A549 (cell line): Measurements from ENCODE around the gene HS6ST3. TPM values are rescaled to one million over a fixed set of nuclear protein-coding genes. Genes with fewer than 3 reads are reported as not detected.

Experiments
- ATAC-seq, 2 experiments: fragments of 200-7000 bp in 1 of 2; fragments of >200 bp in 1 of 2; cut with Nextera tagmentation in 1 of 2; cut with Tn5 transposase in 1 of 2; 3 replicates each; pipeline versions ENCODE4 v1.8.0 to v1.9.1; 2018 to 2020; ENCODE audit warnings: mild to moderate bottlenecking in 1 of 2, moderate library complexity in 1 of 2
- CTCF ChIA-PET: fragments of 300-600 bp; sonication (Branson Sonifier 250); formaldehyde crosslinking; extraction: SDS; loops from one replicate; lab custom pipeline; 2021; ENCODE audit warnings: antibody characterized with exemption, inconsistent platforms; lab: Yijun Ruan, JAX
- POLR2A ChIA-PET: fragments of 350-600 bp; formaldehyde crosslinking; extraction: SDS; loops from one replicate; lab custom pipeline; 2021; ENCODE audit warnings: antibody characterized with exemption, inconsistent platforms; lab: Yijun Ruan, JAX
- DNase-seq, 2 experiments: peaks; one replicate each; pipeline versions ENCODE4 v3.0.0 to v3.0.0-alpha.2; 2011 to 2016; ENCODE audit warnings: low read depth in 1 of 2, low spot score in 1 of 2
- FAIRE-seq: peaks from 2 replicates; lab custom pipeline; 2011; peaks lifted over from hg19 to GRCh38; lab: Jason Lieb, UNC
- H3K27ac ChIP-seq, 2 experiments: fragments of >200 bp; sonication (Bioruptor Twin); formaldehyde crosslinking; 3 replicates each; pipeline ENCODE4 v1.5.1; 2016 to 2017
- H3K4me1 ChIP-seq: fragments of >200 bp; sonication (Bioruptor Twin); formaldehyde crosslinking; 3 replicates; pipeline ENCODE4 v1.6.1; 2016
- H3K4me2 ChIP-seq: fragments of >200 bp; sonication (Bioruptor Twin); formaldehyde crosslinking; 3 replicates; pipeline ENCODE4 v1.6.1; 2016
- H3K4me3 ChIP-seq: fragments of >200 bp; sonication (Bioruptor Twin); formaldehyde crosslinking; 3 replicates; pipeline ENCODE4 v1.5.1; 2016
- H3K9me3 ChIP-seq: fragments of >200 bp; sonication (Bioruptor Twin); formaldehyde crosslinking; 3 replicates; pipeline ENCODE4 v1.6.1; 2016
- CHD4 ChIP-seq: fragments of 200-600 bp; sonication (generic); IDR thresholded peaks from 2 replicates; pipeline ENCODE4 v1.6.1; 2016; ENCODE audit warnings: antibody characterized with exemption, mild to moderate bottlenecking, borderline replicate concordance
- CTCF ChIP-seq: fragments of >200 bp; sonication (Bioruptor Twin); formaldehyde crosslinking; IDR thresholded peaks from 3 replicates; pipeline ENCODE4 v1.5.1; 2016
- FOSB ChIP-seq: fragments of 250-450 bp; sonication (Bioruptor Pico); IDR thresholded peaks from 2 replicates; pipeline ENCODE4 v1.5.0; 2020; ENCODE audit warnings: mild to moderate bottlenecking, moderate library complexity
- FOXS1 ChIP-seq: fragments of 250-450 bp; sonication (Bioruptor Pico); IDR thresholded peaks from 2 replicates; pipeline ENCODE4 v1.5.0; 2020; ENCODE audit warnings: mild to moderate bottlenecking, moderate library complexity
- HES2 ChIP-seq: fragments of >200 bp; sonication (Bioruptor Twin); formaldehyde crosslinking; IDR thresholded peaks from 2 replicates; pipeline ENCODE4 v1.6.1; 2016
- HEYL ChIP-seq: fragments of 250-450 bp; sonication (Bioruptor Pico); IDR thresholded peaks from 2 replicates; pipeline ENCODE4 v1.8.0; 2021; ENCODE audit warnings: mild to moderate bottlenecking, moderate library complexity
- MAZ ChIP-seq: fragments of 150-350 bp; IDR thresholded peaks from 2 replicates; pipeline ENCODE4 v1.6.1; 2014; ENCODE audit warnings: antibody characterized with exemption, low read depth, low read length, borderline replicate concordance
- MYC ChIP-seq: IDR thresholded peaks from 2 replicates; pipeline ENCODE4 v1.6.1; 2012; ENCODE audit warnings: mild to moderate bottlenecking, inconsistent platforms, low read length, improper control_type of control experiment, borderline replicate concordance
- NPAS2 ChIP-seq: fragments of 250-450 bp; sonication (Bioruptor Pico); IDR thresholded peaks from 2 replicates; pipeline ENCODE4 v1.8.0; 2022; ENCODE audit warnings: mild to moderate bottlenecking, moderate library complexity, borderline replicate concordance
- NR3C1 ChIP-seq: fragments of >200 bp; sonication (Bioruptor Twin); formaldehyde crosslinking; IDR thresholded peaks from 3 replicates; pipeline ENCODE4 v1.6.1; 2017
- POLR2AphosphoS2 ChIP-seq: conservative IDR thresholded peaks from 2 replicates; pipeline ENCODE4 v1.6.1; 2012; ENCODE audit warnings: low read length, improper control_type of control experiment, inconsistent platforms
- RFX5 ChIP-seq: fragments of 450-650 bp; IDR thresholded peaks from 2 replicates; pipeline ENCODE4 v1.7.1; 2014; ENCODE audit warnings: antibody characterized with exemption, mild to moderate bottlenecking, moderate library complexity
- RNF2 ChIP-seq: fragments of 200-600 bp; sonication (generic); IDR thresholded peaks from 2 replicates; pipeline ENCODE4 v1.6.1; 2016; ENCODE audit warnings: low read depth, mild to moderate bottlenecking, antibody characterized with exemption, moderate library complexity, borderline replicate concordance
- SMC3 ChIP-seq: fragments of >200 bp; sonication (Bioruptor Twin); formaldehyde crosslinking; IDR thresholded peaks from 3 replicates; pipeline ENCODE4 v1.6.1; 2018; ENCODE audit warnings: inconsistent platforms
- SREBF2 ChIP-seq: fragments of 450-650 bp; IDR thresholded peaks from 2 replicates; pipeline ENCODE4 v1.6.1; 2014; ENCODE audit warnings: mild to moderate bottlenecking, moderate library complexity
- ZC3H11A ChIP-seq: fragments of 450-650 bp; IDR thresholded peaks from 2 replicates; pipeline ENCODE4 v1.6.1; 2014; ENCODE audit warnings: antibody characterized with exemption, mild to moderate bottlenecking
- ZSCAN20 ChIP-seq: fragments of 250-450 bp; sonication (Bioruptor Pico); IDR thresholded peaks from 2 replicates; pipeline ENCODE4 v1.8.0; 2022; ENCODE audit warnings: mild to moderate bottlenecking, moderate library complexity
- WGBS: methylation state at CpG from one replicate; pipeline ENCODE4 v1.1.6; 2017; ENCODE audit errors: missing lambda C conversion rate; 5-methylcytosine and 5-hydroxymethylcytosine counted together
- polyA plus RNA-seq, 4 experiments: library from polyadenylated mRNA; depleted of rRNA in 3 of 4; stranded (reverse); fragments of >200 nt; fragmentation: RNase III in 1 of 4; extraction: RNeasy Plus Mini Kit Qiagen cat#74134 plus additional on column Dnase treatment in 1 of 4; gene quantifications; 2 replicates in 3 of 4; 3 replicates in 1 of 4; pipeline ENCODE4 v1.2.3, GENCODE V29; 2011 to 2017
- TF ChIP-seq, protein P1 (sequence below): IDR thresholded peaks from 2 replicates; pipeline ENCODE4 v1.6.1; 2012; ENCODE audit warnings: low read depth, borderline replicate concordance
- TF ChIP-seq, protein P2 (sequence below): fragments of 450-650 bp; IDR thresholded peaks from 2 replicates; pipeline ENCODE4 v1.6.1; 2014; ENCODE audit warnings: antibody characterized with exemption

The HS6ST3 gene
- polyA plus RNA-seq, 2 of the 4 experiments (the other 2 are of a cell fraction), result not detected

DNA sequence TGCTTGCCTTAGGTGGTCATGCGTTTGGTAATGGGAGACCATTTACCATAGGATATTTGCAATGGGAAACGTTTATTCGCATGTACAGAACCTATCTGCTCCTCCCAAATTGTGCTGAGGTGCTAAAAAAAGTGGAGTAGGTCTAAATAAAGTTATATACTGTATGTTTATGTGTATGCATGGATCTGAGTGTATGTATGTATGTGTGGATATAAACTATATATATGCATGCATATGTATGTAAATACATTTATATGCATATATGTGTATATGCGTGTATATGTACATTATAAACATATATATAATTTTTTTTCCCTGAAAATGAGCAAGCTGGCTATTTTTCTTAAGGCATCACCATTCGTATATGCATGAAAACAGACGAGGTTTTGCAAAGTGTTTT is 95.9 kb downstream of the HS6ST3 start:
- Histone ChIP-seq H3K4me3 (no peak overlapping the region), H3K4me2 (no peak overlapping the region), H3K4me1 (no peaks in the 10 kb centered on the region), H3K9me3 (no peaks in the 10 kb centered on the region), H3K27ac (no peak overlapping the region)
- FAIRE-seq, result no peak
- no peak for DNase-seq
- WGBS, result 10% methylated on average over 6 of the region's 6 CpGs
- POLR2A ChIA-PET, result no interaction called here
- no peak for ATAC-seq
- TF ChIP-seq ZSCAN20 (no peak), CTCF (no peak), HES2 (no peak), MAZ (no peak), SREBF2 (no peak), POLR2AphosphoS2 (no peak), NR3C1 (no peak), NPAS2 (CRISPR knock-in tag) (no peak), FOXS1 (CRISPR knock-in tag) (no peak), RFX5 (no peak)
- TF ChIP-seq, protein P1, sequence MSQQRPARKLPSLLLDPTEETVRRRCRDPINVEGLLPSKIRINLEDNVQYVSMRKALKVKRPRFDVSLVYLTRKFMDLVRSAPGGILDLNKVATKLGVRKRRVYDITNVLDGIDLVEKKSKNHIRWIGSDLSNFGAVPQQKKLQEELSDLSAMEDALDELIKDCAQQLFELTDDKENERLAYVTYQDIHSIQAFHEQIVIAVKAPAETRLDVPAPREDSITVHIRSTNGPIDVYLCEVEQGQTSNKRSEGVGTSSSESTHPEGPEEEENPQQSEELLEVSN, result no peak
- CTCF ChIA-PET, result no interaction called here

- TF ChIP-seq FOSB (CRISPR knock-in tag) (no peak), HEYL (CRISPR knock-in tag) (no peak), RNF2 (no peak), SMC3 (no peak), CHD4 (no peak), MYC (no peak)
- TF ChIP-seq, protein P2, sequence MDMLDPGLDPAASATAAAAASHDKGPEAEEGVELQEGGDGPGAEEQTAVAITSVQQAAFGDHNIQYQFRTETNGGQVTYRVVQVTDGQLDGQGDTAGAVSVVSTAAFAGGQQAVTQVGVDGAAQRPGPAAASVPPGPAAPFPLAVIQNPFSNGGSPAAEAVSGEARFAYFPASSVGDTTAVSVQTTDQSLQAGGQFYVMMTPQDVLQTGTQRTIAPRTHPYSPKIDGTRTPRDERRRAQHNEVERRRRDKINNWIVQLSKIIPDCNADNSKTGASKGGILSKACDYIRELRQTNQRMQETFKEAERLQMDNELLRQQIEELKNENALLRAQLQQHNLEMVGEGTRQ, result no peak
- no peak for ATAC-seq
- ChIA-PET CTCF (no interaction called here), POLR2A (no interaction called here)
- H3K27ac ChIP-seq, result no peak overlapping the region
- H3K4me1 ChIP-seq, result no peaks in the 10 kb centered on the region
- no peak overlapping the region for H3K4me2 ChIP-seq
- no peaks in the 10 kb centered on the region for H3K9me3 ChIP-seq
- 3% methylated on average over 3 of the region's 3 CpGs for WGBS
- no peak for DNase-seq
- FAIRE-seq, result no peak
- H3K4me3 ChIP-seq, result no peak overlapping the region
Observed at GRCh38 chr13:96191367-96191766, 101.5 kb downstream of the HS6ST3 start.

DNA sequence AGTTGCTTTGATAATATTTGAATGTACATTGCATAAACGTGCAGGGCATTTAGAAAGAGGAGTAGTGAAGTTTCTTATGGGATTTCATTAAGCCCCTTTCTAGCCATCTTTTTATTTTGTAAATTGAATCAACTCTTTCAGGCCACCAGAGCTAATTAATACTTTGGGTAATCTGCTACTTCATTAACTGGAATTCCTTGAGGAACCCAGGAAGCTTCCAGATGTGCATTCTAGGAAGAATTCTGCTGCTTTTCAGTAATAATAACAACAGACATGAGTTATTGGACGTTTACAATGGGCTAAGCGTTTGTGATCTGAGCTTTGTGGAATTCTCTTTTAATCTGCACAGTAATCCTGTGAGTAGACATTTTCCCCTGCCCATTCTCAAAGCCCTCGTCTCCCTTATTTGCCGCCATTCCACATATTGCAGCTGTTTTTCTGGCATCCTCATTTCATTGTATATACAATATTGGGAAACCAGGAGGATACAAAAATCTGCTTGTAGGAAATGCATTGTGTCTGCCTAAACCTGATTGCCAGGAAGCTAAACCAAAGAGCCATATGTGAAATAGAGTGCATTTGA is 103.9 kb downstream of the HS6ST3 start:
- 24% methylated on average over 5 of the region's 5 CpGs for WGBS
- Histone ChIP-seq H3K9me3 (no peaks in the 10 kb centered on the region), H3K4me1 (no peaks in the 10 kb centered on the region), H3K4me3 (no peak overlapping the region), H3K4me2 (no peak overlapping the region), H3K27ac (no peak overlapping the region)
- no peak for DNase-seq
- TF ChIP-seq ZC3H11A (no peak), CHD4 (no peak)
- ChIA-PET CTCF (interaction anchor here (1.4 kb wide), 1 partner anchor 26 kb away, joined by 3 read pairs; no protein-coding TSS in a partner anchor), POLR2A (no interaction called here)
- no peak for ATAC-seq
- no peak for FAIRE-seq
